ENCODE data around the gene FADS3. TPM values are rescaled to one million over a fixed set of nuclear protein-coding genes. Genes with fewer than 3 reads are reported as not detected.
A peak's percentile ranks its signal among the peaks of the same experiment; 100 is the strongest.

FADS3 gene
- total RNA-seq, 1 donor, result 35.9 TPM

GRCh38 chr11:61874853-61875252 is 16.5 kb downstream of the FADS3 start:
- TF ChIP-seq CTCF (IDR thresholded peaks at IDR 0.05; ENCODE audit: insufficient read depth, low read length), result no peak
- no peak overlapping the region for H3K4me3 ChIP-seq (ENCODE audit: low read depth, low read length)
- DNase-seq (ENCODE audit: low read depth), result no peak

GRCh38 chr11:61874377-61874809 is 17.0 kb downstream of the FADS3 start:
- no peak for TF ChIP-seq CTCF (IDR thresholded peaks at IDR 0.05; ENCODE audit: insufficient read depth, low read length)
- DNase-seq (ENCODE audit: low read depth), result no peak
- H3K4me3 ChIP-seq (ENCODE audit: low read depth, low read length), result no peak overlapping the region

- no peak for TF ChIP-seq CTCF (IDR thresholded peaks at IDR 0.05; ENCODE audit: insufficient read depth, low read length)
- DNase-seq (ENCODE audit: low read depth), result no peak
- no peak overlapping the region for H3K4me3 ChIP-seq (ENCODE audit: low read depth, low read length)
Measured at GRCh38 chr11:61873588-61874376, 17.6 kb downstream of the FADS3 start.

- DNase-seq (ENCODE audit: low read depth), result no peak
- TF ChIP-seq CTCF (IDR thresholded peaks at IDR 0.05; ENCODE audit: insufficient read depth, low read length), result no peak
Measured at GRCh38 chr11:61872935-61873565, 18.3 kb downstream of the FADS3 start.

GRCh38 chr11:61871158-61871597 is 20.2 kb downstream of the FADS3 start:
- no peak overlapping the region for H3K4me3 ChIP-seq (ENCODE audit: low read depth, low read length)
- TF ChIP-seq CTCF (IDR thresholded peaks at IDR 0.05; ENCODE audit: insufficient read depth, low read length), result peak; percentile 93
- peak; percentile 77 for DNase-seq (ENCODE audit: low read depth)

More at GRCh38 chr11:61872935-61873565, 18.3 kb downstream of the FADS3 start:
- no peak overlapping the region for H3K4me3 ChIP-seq (ENCODE audit: low read depth, low read length)

GRCh38 chr11:61870541-61871031 is 20.8 kb downstream of the FADS3 start:
- no peak overlapping the region for H3K4me3 ChIP-seq (ENCODE audit: low read depth, low read length)
- peak; percentile 50 for DNase-seq (ENCODE audit: low read depth)
- TF ChIP-seq CTCF (IDR thresholded peaks at IDR 0.05; ENCODE audit: insufficient read depth, low read length), result no peak

Measured in fibroblast of the aortic adventitia (primary cell).